Rectal smooth muscle tissue (tissue), 1 donor: Measurements from ENCODE around the gene CSPG4.

Experiments
- H3K27ac ChIP-seq: one replicate; pipeline ENCODE4 v1.7.0; 2013; ENCODE audit warnings: low read depth, low read length, inconsistent platforms
- H3K27me3 ChIP-seq: one replicate; pipeline ENCODE4 v1.7.0; 2013; ENCODE audit warnings: low read length; ENCODE audit not compliant: control insufficient read depth, insufficient read depth
- H3K36me3 ChIP-seq: one replicate; pipeline ENCODE4 v1.7.0; 2013; ENCODE audit warnings: low read length; ENCODE audit not compliant: control insufficient read depth, insufficient read depth
- H3K4me1 ChIP-seq: one replicate; pipeline ENCODE4 v1.7.0; 2013; ENCODE audit warnings: low read length; ENCODE audit not compliant: control insufficient read depth, insufficient read depth
- H3K4me3 ChIP-seq: one replicate; pipeline ENCODE4 v1.7.0; 2013; ENCODE audit warnings: low read length
- H3K9ac ChIP-seq: one replicate; pipeline ENCODE4 v1.7.0; 2013; ENCODE audit warnings: low read length

The CSPG4 gene

DNA sequence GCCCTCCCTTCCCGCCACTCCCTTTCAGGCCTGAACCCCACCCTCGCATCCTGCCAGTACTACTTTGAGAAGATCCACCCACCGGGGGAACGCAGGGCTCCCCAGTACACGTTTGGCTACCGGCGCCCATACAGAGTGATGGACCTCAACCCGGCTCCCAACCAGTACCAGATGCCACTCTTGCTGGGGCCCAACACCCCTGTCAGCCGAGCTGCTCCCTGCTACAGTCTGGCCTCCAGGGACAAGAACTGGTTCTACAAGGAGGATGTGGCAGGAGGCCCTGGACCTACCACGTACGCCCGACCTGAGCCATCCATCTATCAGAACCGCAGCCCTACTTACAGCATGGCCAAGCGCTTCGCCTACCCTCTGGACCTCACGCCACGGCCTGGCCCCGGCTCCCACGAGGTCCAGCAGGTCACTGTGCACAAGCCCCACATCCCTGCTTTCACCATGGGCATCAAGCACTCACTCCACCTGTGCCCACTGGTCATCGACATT, 14.4 kb upstream of the CSPG4 start:
- Histone ChIP-seq H3K9ac (no peak overlapping the region), H3K4me1 (peaks cover 23% of the 10 kb centered on the region), H3K4me3 (no peak overlapping the region), H3K27me3 (no peaks in the 10 kb centered on the region), H3K36me3 (no peaks in the 10 kb centered on the region), H3K27ac (no peak overlapping the region)

DNA sequence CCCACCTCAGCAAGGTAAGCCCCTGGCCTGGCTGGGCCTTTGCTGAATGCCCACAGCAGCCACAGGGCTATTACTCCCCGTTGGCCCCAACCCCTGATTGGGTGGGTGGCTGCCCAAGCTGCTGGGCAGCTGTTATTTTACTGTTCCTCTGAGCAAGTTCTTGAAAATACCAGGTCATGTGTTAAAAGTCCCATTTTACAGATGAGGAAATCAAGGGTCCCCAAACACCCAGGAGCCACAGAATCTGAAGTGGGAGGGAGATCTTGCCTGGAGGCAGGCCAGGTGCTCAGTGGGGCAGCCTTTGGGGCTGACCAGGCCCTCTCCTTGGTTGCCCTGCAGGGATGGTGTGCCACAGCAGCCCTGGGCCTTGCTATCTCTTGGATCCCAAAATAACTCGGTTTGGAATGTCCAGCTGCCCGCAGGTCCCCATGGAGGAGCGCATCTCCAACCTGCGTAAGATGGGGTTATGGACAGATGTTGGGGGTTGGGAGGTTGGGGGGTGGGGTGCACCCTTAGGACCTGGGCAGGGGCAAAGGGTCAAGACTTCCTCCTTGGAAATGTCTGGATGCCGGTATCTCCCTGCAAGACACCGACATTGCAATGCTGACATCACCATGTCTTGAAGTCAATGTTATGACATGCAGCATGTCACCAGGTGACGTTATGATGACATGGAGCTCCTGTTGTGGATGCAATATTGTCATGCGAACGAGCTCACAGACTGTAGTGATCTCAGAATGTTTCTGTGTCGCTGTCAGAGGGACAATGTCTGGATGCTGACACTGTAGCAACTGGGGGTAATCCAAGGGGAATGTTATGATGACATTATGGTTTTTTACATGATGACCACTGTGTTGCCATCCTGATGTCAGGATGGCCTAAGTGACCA, 13.3 kb upstream of the CSPG4 start:
- peaks cover 15% of the 10 kb centered on the region for H3K4me1 ChIP-seq
- H3K27ac ChIP-seq: no peak overlapping the region
- H3K9ac ChIP-seq: no peak overlapping the region
- H3K36me3 ChIP-seq: no peaks in the 10 kb centered on the region
- no peaks in the 10 kb centered on the region for H3K27me3 ChIP-seq
- H3K4me3 ChIP-seq: no peak overlapping the region

DNA sequence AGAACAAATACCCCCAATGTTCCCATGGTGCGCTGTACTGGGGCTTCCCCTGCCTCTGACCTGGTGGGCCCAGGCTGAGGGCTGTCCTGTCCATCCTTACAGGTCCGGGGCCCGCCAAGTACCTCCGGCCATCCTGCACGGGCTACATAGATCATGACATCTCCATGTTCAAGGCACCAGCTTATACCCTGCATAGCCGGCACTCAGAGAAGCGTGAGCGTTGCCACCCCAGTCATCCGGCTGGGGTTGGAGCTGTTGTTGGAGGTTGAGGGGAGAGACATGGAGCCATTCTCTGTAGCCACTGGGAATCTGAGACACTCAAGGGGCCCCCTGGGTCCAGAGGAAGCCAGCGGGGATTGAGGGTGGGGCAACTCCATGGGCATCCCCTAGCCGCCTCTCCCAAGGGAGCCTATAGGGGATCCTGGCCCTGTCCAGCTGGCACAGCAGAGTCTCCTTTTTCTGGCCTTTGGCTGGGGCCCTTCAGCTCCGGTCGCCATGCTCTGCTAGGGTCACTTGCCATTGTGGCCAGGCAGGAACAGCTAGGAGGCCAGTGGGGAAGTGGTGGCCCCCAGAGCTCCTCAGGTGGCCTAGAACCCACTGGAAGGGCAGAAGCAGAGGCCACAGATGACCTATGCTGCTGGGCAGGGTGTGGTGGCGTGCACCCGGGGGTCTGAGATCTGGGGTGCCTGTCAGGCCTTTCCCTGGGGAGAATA, 12.5 kb upstream of the CSPG4 start:
- H3K36me3 ChIP-seq: no peaks in the 10 kb centered on the region
- H3K27me3 ChIP-seq: no peaks in the 10 kb centered on the region
- no peak overlapping the region for H3K27ac ChIP-seq
- H3K4me3 ChIP-seq: no peak overlapping the region
- peaks cover 15% of the 10 kb centered on the region for H3K4me1 ChIP-seq
- H3K9ac ChIP-seq: no peak overlapping the region

DNA sequence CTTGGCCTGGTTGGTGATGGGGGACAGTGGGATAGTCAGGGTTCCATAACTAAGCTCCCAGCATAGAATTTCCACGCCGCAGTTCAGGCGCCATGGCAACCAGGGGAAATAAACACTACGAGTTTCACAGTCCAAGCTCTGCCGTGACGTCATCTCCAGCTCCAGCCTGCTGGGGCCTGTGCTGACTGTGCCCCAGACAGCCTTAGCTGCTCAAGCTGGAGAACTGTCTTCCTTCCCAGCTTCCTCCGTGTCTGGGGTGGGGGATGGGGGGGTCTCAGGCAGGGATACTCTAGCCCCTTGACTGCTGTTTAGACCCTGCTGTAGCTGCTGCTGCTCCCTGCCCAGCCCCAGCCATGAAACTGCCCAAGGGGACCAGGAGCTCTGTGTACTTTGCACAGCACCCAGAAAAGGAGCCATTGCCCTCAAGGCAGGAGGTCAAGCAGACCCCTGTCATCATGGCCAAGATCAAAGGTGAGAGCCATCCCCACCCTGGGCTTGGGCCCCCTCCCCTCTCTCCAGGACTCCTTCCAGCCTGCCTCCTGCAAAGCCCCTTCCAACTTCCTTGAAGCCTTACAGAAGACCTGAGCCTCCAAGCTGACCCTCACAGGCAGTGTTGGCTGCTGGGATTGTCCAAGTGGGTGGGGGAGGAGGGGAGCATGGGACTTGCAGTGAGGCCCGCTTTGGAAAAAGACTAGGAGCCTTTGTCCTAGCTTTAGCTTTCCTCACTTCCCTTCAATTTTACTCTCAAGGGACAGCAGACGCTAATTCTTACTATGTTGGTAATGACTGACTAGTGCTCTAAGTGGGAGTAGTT, 11.4 kb upstream of the CSPG4 start:
- Histone ChIP-seq H3K27ac (peak overlapping the region; percentile 95), H3K27me3 (no peaks in the 10 kb centered on the region), H3K4me1 (peaks cover 15% of the 10 kb centered on the region), H3K36me3 (no peaks in the 10 kb centered on the region), H3K4me3 (peak overlapping the region; percentile 16), H3K9ac (no peak overlapping the region)

DNA sequence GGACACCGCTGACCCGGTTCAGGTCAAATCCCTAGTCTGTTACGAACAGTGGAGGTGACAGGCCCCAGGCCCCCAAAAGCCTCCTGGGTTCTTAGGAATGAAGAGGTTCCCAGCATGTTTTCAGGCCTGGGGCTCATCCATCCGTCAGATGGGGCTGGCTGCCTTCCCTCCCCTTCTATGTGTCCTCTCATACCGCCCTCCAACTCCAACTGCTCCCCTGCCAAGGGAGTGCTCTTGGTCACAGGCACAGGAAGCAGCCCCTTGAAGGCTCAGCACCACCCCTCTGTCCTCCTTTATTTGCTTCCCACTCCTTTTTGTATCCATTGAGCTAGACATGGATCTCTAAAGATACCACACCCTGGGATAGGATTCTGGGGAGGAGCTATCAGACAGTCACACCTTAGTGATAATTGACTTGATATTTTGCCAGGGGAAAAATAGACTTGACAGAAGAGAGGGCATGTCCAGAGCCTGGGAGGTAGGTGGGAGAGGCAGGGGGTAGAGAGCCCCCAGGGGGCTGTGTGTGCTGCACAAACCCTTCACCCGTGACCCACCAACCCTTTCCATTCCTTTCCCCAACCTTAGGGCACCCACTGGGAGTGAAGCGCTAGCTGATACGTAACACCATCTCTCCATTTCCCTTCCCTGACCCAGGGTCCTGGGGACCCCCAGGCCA, 10.7 kb upstream of the CSPG4 start:
- Histone ChIP-seq H3K4me1 (peaks cover 18% of the 10 kb centered on the region), H3K27ac (peak overlapping the region; percentile 95), H3K27me3 (no peaks in the 10 kb centered on the region), H3K36me3 (no peaks in the 10 kb centered on the region), H3K9ac (no peak overlapping the region), H3K4me3 (no peak overlapping the region)

DNA sequence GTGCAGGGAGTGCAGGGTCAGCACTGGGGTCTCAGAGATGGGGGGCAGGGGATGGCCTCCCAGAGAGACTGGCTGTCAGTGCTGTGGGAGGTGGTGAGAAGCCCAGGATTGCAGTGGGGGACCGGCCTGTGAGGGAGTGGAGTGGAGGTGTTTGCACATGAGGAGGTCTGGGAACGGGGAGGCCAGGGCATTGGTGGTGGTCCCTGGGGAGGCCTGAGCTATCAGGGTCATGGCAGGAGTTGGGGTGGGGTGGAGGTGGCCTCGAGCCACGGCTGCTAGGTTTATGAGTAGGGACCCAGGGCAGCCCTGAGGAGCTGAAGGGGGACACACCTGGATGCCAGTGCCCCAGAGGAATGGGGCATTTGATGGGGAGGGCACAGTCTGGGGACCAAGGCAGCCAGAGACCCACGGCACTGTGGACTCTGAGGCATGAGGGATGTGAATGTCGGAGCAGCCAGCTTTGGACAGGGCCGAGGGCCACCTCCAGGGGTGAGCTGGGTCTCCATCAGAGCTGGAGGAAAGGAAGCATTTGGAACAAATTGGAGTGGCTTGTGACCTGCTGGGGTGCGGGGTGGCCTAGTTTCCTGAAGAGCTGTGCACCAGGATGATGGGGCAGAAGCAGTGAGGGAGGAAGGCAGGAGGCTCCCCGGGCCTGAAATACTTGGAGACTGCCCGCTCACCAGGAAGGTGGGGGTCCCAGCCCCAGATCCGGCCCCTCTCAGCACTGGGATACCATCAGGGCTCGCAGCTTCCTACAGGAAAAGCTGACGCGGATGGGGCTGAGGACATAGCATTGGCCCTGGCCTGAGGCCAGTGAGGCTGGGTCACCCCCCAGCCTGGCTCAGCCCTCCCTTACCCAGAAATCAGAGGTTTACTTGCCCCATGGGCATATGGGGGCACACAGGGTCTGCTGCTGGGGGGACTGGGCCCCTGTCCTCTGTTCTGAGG, 9.5 kb upstream of the CSPG4 start:
- H3K36me3 ChIP-seq: no peaks in the 10 kb centered on the region
- H3K27me3 ChIP-seq: no peaks in the 10 kb centered on the region
- no peak overlapping the region for H3K9ac ChIP-seq
- peak overlapping the region; percentile 95 for H3K27ac ChIP-seq
- H3K4me3 ChIP-seq: no peak overlapping the region
- H3K4me1 ChIP-seq: peaks cover 20% of the 10 kb centered on the region

DNA sequence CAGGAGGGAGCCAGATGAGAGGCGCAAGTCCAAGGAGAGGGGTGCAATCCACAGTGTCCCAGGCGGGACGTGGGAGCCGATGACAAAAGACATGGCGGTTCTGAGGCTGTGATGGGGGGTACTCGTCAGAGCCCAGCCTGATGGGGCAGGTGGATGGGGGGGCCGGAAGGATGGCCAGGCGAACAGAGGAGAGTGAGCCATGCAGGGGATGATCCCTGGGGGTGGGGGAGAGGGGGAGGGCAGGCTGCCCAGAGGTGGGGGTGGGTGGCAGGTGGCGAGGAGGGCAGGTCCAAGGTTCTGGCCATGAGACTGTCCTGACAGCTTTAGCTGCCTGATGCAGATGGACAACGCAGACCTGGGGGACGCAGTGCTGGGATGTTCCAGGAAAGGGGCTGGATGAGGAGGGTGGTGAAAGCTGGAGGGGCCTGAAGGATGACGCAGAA, 8.9 kb upstream of the CSPG4 start:
- no peaks in the 10 kb centered on the region for H3K36me3 ChIP-seq
- H3K4me3 ChIP-seq: no peak overlapping the region
- H3K4me1 ChIP-seq: peaks cover 20% of the 10 kb centered on the region
- peak overlapping the region; percentile 47 for H3K27ac ChIP-seq
- H3K9ac ChIP-seq: no peak overlapping the region
- no peaks in the 10 kb centered on the region for H3K27me3 ChIP-seq

DNA sequence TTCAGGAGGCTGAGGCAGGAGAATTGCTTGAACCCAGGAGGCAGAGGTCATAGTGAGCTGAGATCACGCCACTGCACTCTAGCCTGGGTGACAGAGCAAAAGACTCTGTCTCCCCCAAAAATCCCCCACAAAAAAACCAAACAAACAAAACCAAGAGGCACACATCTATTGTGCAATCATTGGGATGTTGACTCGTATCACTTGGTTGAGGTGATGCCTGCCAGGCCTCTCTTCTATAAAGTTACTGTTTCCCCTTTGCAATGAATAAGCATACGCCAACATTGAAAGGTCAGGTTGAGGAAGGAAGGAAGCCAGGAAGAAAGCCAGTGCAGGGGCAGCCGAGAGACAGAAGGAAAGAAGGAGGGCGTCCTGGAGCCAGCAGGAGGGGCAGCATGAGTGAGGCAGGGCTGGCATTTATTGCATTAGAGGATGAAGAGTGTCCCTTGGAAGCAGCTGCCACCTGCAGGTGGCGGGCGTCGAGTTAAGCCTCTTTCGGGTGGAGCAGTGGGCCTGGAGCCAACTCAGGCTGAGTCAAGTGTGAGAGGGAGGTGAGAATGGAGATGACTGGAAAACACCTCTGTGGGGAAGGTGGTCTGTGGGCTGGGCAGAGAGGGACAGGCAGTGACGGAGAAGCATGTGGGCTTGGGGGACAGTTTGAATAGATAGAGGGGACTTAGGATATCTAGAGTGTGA, 8.3 kb upstream of the CSPG4 start:
- no peak overlapping the region for H3K4me3 ChIP-seq
- H3K9ac ChIP-seq: no peak overlapping the region
- H3K27ac ChIP-seq: peak overlapping the region; percentile 47
- no peaks in the 10 kb centered on the region for H3K27me3 ChIP-seq
- H3K36me3 ChIP-seq: no peaks in the 10 kb centered on the region
- peaks cover 20% of the 10 kb centered on the region for H3K4me1 ChIP-seq

DNA sequence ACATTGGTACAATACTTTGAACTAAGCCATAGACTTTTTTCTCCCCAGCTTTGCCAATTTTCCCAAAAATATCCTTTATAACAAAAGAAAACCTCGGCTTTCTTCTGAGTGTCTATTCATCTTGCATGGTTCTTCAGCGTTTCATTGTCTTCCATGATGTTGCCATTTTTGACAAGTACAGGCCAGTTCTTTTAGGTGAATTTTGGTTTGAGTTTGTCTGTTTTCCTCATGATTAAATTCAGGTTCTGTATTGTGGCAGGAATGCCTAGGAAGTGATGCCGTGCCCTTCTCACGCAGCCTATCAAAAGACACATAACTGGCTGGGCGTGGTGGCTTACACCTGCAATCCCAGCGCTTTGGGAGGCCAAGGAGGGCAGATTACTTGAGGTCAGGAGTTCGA, 7.6 kb upstream of the CSPG4 start:
- H3K27me3 ChIP-seq: no peaks in the 10 kb centered on the region
- H3K27ac ChIP-seq: peak overlapping the region; percentile 13
- no peaks in the 10 kb centered on the region for H3K36me3 ChIP-seq
- no peak overlapping the region for H3K4me3 ChIP-seq
- H3K9ac ChIP-seq: no peak overlapping the region
- H3K4me1 ChIP-seq: peaks cover 21% of the 10 kb centered on the region

DNA sequence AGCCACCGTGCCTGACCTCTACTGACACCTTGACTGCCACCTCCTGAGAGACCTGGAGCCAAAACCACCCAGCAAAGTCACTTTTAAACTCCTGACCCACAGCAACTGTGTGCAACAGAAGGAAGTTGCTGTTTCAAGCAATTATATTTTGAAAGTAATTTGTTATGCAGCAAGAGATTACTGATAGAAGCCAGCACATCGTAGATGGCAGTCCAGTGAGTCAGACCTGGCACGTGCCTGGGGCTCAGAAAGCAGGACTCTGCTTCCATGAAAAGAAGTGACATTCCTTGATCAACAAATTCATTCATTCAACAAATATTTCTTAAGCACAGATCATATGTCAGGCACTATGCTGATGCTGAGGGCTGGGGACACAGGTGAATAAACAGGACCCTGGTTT, 5.7 kb upstream of the CSPG4 start:
- H3K4me1 ChIP-seq: peaks cover 20% of the 10 kb centered on the region
- H3K9ac ChIP-seq: no peak overlapping the region
- H3K4me3 ChIP-seq: no peak overlapping the region
- H3K36me3 ChIP-seq: no peaks in the 10 kb centered on the region
- H3K27ac ChIP-seq: peak overlapping the region; percentile 38
- no peaks in the 10 kb centered on the region for H3K27me3 ChIP-seq
